ACC112 (cell line): ENCODE results near the gene SEC63.
"Not testable (repeated sequence)": the region's sequence is repeated elsewhere in the genome, so short reads cannot be mapped to it uniquely, and the experiment has no call there.

Source experiments
- H2AFZ ChIP-seq: fragments of 200-600 bp; sonication (generic); one replicate; pipeline ENCODE4 v1.6.0; 2017; ENCODE audit warnings: antibody characterized with exemption, low read length; ENCODE audit not compliant: unreplicated experiment
- H3K27ac ChIP-seq: fragments of 200-600 bp; sonication (generic); 2 replicates; pipeline ENCODE4 v1.5.1; 2014; ENCODE audit warnings: low read depth, mild to moderate bottlenecking, antibody characterized with exemption, low read length, moderate library complexity
- H3K27me3 ChIP-seq: fragments of 200-600 bp; sonication (generic); 2 replicates; pipeline ENCODE4 v1.6.1; 2014; ENCODE audit warnings: mild to moderate bottlenecking, antibody characterized with exemption, low read length, moderate library complexity, mixed read lengths; ENCODE audit not compliant: insufficient read depth
- H3K36me3 ChIP-seq: fragments of 200-600 bp; sonication (generic); 2 replicates; pipeline ENCODE4 v1.6.1; 2016; ENCODE audit warnings: mild to moderate bottlenecking, antibody characterized with exemption, low read length, moderate library complexity, mixed read lengths; ENCODE audit not compliant: insufficient read depth
- H3K4me1 ChIP-seq: fragments of 200-600 bp; sonication (generic); one replicate; pipeline ENCODE4 v1.6.1; 2016; ENCODE audit warnings: low read length, mixed read lengths; ENCODE audit not compliant: insufficient read depth, unreplicated experiment, control insufficient read depth
- H3K4me3 ChIP-seq: fragments of 200-600 bp; sonication (generic); 2 replicates; pipeline ENCODE4 v1.5.1; 2014; ENCODE audit warnings: mild to moderate bottlenecking, low read depth, low read length
- H3K79me2 ChIP-seq: fragments of 200-600 bp; sonication (generic); one replicate; pipeline ENCODE4 v1.6.0; 2016; ENCODE audit warnings: low read length; ENCODE audit not compliant: control insufficient read depth, unreplicated experiment, insufficient read depth

The SEC63 gene

DNA sequence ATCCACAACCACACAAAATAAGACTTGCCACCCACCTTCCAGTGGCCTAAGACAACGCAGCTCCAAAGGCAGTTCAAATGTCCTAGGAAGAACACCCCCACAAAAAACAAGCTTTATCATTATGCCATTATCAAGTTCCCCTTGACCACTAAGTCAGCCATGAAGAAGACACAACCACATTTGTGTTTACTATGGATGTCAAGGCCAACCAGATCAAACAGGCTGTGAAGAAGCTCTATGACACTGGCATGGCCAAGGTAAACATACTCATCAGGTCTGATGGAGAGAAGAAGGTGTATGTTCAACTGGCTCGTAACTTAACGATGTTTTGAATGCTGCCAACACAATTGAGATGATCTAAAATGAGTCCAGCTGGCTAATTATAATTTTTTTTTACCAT, 26.1 kb downstream of the SEC63 start:
- no peaks in the 10 kb centered on the region for H3K27me3 ChIP-seq
- no peak overlapping the region for H3K4me3 ChIP-seq
- H3K79me2 ChIP-seq = peaks cover 57% of the 10 kb centered on the region
- no peak overlapping the region for H2AFZ ChIP-seq
- peaks cover 8% of the 10 kb centered on the region for H3K4me1 ChIP-seq
- no peak overlapping the region for H3K27ac ChIP-seq
- H3K36me3 ChIP-seq = peaks cover 15% of the 10 kb centered on the region

DNA sequence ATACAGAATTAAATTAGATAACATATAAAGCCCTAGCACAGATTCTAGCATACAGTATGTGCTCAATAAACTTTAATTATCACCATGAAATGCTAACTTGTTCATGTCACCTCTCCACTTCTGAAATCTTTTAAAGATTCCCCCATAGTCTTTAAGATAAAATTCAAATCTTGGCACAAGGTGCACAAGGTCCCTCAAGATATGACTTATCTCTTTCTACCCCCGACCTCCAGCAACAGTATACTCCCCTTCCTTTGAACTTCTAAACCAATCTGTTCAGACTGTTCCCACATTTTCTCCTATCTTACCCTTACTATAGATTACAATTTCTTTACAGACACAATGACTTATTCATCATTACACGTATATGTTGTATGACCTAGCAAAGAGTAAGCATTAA, 29.0 kb downstream of the SEC63 start:
- H3K79me2 ChIP-seq = peaks cover 62% of the 10 kb centered on the region
- H3K36me3 ChIP-seq = peaks cover 12% of the 10 kb centered on the region
- H3K4me1 ChIP-seq = peaks cover 12% of the 10 kb centered on the region

GRCh38 chr6:107926697-107927544, 31.1 kb downstream of the SEC63 start:
- Histone ChIP-seq H3K4me1 (peaks cover 12% of the 10 kb centered on the region), H3K79me2 (peaks cover 51% of the 10 kb centered on the region)
- H3K36me3 ChIP-seq = not testable (repeated sequence)

More for the DNA sequence above, 29.0 kb downstream of the SEC63 start:
- H3K27me3 ChIP-seq = no peaks in the 10 kb centered on the region
- no peak overlapping the region for H3K27ac ChIP-seq
- no peak overlapping the region for H2AFZ ChIP-seq
- no peak overlapping the region for H3K4me3 ChIP-seq

GRCh38 chr6:107917451-107918375, 40.3 kb downstream of the SEC63 start:
- peaks cover 3% of the 10 kb centered on the region for H3K79me2 ChIP-seq
- no peaks in the 10 kb centered on the region for H3K4me1 ChIP-seq
- peaks cover 32% of the 10 kb centered on the region for H3K36me3 ChIP-seq
- no peaks in the 10 kb centered on the region for H3K27me3 ChIP-seq
- H2AFZ ChIP-seq = no peak overlapping the region
- H3K27ac ChIP-seq = no peak overlapping the region
- no peak overlapping the region for H3K4me3 ChIP-seq

More at GRCh38 chr6:107926697-107927544, 31.1 kb downstream of the SEC63 start:
- H2AFZ ChIP-seq, H3K27ac ChIP-seq, H3K4me3 ChIP-seq, H3K27me3 ChIP-seq: not testable (repeated sequence)

DNA sequence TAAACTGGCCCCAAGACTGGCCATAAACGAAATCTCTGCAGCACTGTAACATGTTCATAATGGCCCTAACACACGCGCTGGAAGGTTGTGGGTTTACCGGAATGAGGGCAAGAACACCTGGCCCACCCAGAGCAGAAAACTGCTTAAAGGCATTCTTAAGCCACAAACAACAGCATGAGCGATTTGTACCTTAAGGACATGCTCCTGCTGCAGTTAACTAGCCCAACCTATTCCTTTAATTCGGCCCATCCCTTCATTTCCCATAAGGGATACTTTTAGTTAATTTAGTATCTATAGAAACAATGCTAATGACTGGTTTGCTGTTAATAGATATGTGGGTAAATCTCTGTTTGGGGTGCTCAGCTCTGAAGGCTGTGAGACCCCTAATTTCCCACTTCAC, 41.0 kb downstream of the SEC63 start:
- H3K4me3 ChIP-seq, H3K4me1 ChIP-seq, H3K79me2 ChIP-seq, H3K27me3 ChIP-seq, H2AFZ ChIP-seq, H3K27ac ChIP-seq: not testable (repeated sequence)
- H3K36me3 ChIP-seq = peaks cover 36% of the 10 kb centered on the region

DNA sequence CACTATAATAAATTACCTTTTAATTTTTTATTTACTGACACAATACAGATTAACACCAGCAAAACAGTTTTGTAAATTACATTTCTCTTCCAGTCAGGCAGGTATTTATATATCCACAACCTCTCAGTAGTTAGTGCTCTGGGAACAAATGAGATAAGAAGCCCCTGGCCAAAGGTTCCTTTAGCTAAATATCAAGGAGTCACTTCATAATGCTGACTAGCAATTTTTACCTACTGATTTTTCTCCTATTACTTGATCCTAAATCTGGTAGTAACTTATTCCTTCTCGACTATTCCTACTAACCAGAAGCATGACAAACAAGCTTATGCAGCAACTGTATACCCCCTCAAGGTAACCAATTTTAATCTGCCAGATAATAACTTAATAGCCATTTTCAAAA, 46.3 kb downstream of the SEC63 start:
- Histone ChIP-seq H3K27me3 (no peaks in the 10 kb centered on the region), H3K36me3 (peaks cover 29% of the 10 kb centered on the region), H2AFZ (no peak overlapping the region), H3K4me1 (no peaks in the 10 kb centered on the region), H3K27ac (no peak overlapping the region), H3K4me3 (no peak overlapping the region), H3K79me2 (peaks cover 3% of the 10 kb centered on the region)

DNA sequence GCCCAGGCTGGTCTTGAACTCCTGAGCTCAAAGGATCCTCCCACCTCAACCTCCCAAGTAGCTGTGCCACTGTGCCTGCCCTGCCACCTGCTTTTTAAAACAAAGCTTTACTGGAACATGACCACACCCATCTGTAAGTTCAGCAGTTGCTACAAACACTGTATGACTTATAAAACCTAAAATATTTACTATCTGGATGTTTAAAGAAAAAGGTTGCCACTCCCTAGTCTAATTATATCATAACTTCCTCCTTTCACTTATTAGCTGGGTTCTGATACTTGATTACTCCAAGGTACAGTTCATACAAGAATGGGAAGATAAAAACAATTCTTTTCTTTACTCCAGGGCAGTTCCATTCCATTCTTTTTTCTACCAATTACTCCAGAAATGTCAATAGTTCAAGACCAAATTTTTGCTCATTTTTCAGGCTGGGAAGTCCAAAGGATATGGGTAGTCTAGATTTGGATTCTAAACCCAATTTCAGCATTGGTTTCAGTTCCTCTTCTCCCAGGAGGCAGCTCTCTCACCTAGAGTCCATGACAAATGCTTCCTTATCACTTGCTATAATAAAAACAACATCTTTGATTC, 63.1 kb downstream of the SEC63 start:
- Histone ChIP-seq H3K27ac (no peak overlapping the region), H3K27me3 (no peaks in the 10 kb centered on the region), H3K4me3 (no peak overlapping the region), H3K4me1 (peaks cover 2% of the 10 kb centered on the region), H3K79me2 (no peaks in the 10 kb centered on the region), H2AFZ (no peak overlapping the region), H3K36me3 (peaks cover 51% of the 10 kb centered on the region)

GRCh38 chr6:107890431-107890830, 67.6 kb downstream of the SEC63 start:
- not testable (repeated sequence) for H3K79me2 ChIP-seq, H3K4me1 ChIP-seq, H3K4me3 ChIP-seq, H2AFZ ChIP-seq, H3K27me3 ChIP-seq, H3K27ac ChIP-seq
- peaks cover 33% of the 10 kb centered on the region for H3K36me3 ChIP-seq

DNA sequence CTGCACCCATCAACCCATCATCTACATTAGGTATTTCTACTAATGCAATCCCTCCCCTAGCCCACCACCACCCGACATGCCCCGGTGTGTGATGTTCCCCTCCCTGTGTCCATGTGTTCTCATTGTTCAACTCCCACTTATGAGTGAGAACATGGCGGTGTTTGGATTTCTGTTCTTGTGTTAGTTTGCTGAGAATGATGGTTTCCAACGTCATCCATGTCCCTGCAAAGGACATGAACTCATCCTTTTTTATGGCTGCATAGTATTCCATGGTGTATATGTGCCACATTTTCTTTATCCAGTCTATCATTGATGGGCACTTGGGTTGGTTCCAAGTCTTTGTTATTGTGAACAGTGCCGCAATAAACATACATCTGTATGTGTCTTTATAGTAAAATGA, 72.1 kb downstream of the SEC63 start:
- H3K27ac ChIP-seq, H3K27me3 ChIP-seq, H3K4me3 ChIP-seq, H2AFZ ChIP-seq, H3K4me1 ChIP-seq, H3K79me2 ChIP-seq: not testable (repeated sequence)
- peaks cover 11% of the 10 kb centered on the region; the same call in 1 of the 2 replicates for H3K36me3 ChIP-seq

DNA sequence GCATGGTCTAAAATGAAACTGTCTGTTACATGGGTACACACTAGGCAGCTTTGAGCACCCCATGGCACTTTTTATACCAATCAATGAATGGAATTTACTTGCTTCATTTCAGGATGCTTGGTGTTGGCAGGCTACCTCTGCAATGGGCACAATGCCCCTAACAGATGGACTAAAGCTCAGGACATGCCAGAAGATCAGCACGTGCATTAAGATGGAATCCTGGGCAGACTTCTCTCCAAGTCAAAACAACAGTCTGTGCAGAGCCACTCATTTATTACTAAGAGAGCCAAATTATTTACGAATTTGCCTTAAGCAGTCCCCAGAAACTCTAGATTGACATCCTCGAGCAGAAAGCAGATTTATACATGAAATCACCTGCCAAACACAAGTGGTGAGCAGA, 78.1 kb downstream of the SEC63 start:
- Histone ChIP-seq H3K36me3 (peaks cover 20% of the 10 kb centered on the region), H3K4me1 (no peaks in the 10 kb centered on the region), H3K27me3 (no peaks in the 10 kb centered on the region), H3K79me2 (no peaks in the 10 kb centered on the region), H3K4me3 (no peak overlapping the region), H2AFZ (no peak overlapping the region), H3K27ac (no peak overlapping the region)
